Measurements from ENCODE around the gene ATOH8.

DNA sequence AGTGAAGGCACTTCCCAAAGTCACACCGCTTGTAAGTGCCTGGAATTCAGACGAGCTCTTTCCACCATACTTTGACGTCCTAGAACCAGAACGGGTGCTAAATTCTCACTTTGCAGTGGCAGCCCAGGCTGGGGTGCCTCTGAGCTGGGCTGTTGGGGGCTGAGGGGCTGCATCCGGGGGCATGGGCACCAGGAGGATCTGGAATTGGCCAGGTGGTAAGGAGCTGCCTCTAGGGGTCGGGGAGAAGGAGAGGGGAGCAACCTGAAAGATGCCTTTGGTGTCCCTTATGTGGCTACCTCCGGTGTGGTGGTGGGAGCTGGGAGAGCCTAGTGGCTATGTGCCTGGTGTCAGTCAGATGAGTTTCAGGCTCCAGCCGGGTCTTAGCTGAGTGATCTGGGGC is 7.1 kb downstream of the ATOH8 start:
- TF ChIP-seq POLR2A (IDR thresholded peaks at IDR 0.05): no peak
- TF ChIP-seq, protein P1, sequence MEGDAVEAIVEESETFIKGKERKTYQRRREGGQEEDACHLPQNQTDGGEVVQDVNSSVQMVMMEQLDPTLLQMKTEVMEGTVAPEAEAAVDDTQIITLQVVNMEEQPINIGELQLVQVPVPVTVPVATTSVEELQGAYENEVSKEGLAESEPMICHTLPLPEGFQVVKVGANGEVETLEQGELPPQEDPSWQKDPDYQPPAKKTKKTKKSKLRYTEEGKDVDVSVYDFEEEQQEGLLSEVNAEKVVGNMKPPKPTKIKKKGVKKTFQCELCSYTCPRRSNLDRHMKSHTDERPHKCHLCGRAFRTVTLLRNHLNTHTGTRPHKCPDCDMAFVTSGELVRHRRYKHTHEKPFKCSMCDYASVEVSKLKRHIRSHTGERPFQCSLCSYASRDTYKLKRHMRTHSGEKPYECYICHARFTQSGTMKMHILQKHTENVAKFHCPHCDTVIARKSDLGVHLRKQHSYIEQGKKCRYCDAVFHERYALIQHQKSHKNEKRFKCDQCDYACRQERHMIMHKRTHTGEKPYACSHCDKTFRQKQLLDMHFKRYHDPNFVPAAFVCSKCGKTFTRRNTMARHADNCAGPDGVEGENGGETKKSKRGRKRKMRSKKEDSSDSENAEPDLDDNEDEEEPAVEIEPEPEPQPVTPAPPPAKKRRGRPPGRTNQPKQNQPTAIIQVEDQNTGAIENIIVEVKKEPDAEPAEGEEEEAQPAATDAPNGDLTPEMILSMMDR (IDR thresholded peaks at IDR 0.05): no peak
